HepG2 (cell line): ENCODE results near the gene DNAAF8. TPM values are rescaled to one million over a fixed set of nuclear protein-coding genes. Genes with fewer than 3 reads are reported as not detected.

Experiments used
- EED ChIP-seq: sonication (generic); formaldehyde crosslinking; IDR thresholded peaks from 2 replicates; pipeline ENCODE4 v1.5.0; 2020; ENCODE audit warnings: mild to moderate bottlenecking, missing genetic modification reagents
- FOXM1 ChIP-seq: sonication (generic); formaldehyde crosslinking; IDR thresholded peaks from 2 replicates; pipeline ENCODE4 v1.5.0; 2020; ENCODE audit warnings: missing genetic modification reagents
- MLLT10 ChIP-seq: sonication (generic); formaldehyde crosslinking; IDR thresholded peaks from 2 replicates; pipeline ENCODE4 v1.4.0; 2020; ENCODE audit warnings: missing genetic modification reagents
- MTF2 ChIP-seq: sonication (generic); formaldehyde crosslinking; IDR thresholded peaks from 2 replicates; pipeline ENCODE4 v1.5.0; 2020; ENCODE audit warnings: missing genetic modification reagents, borderline replicate concordance
- NR2C2 ChIP-seq: sonication (generic); formaldehyde crosslinking; IDR thresholded peaks from 2 replicates; pipeline ENCODE4 v1.4.0; 2020; ENCODE audit warnings: missing genetic modification reagents, mild to moderate bottlenecking, moderate library complexity, borderline replicate concordance
- SRSF4 ChIP-seq: fragments of 200-400 bp; formaldehyde crosslinking; IDR thresholded peaks from one replicate; pipeline ENCODE4 v1.6.1; 2018; ENCODE audit warnings: mild to moderate bottlenecking, low read depth, low read length, moderate library complexity; ENCODE audit not compliant: poor library complexity, severe bottlenecking
- ZFP36L2 ChIP-seq: sonication (generic); formaldehyde crosslinking; IDR thresholded peaks from 2 replicates; pipeline ENCODE4 v1.4.0; 2020; ENCODE audit warnings: missing genetic modification reagents
- ZNF101 ChIP-seq: sonication (generic); formaldehyde crosslinking; IDR thresholded peaks from 2 replicates; pipeline ENCODE4 v1.4.0; 2020; ENCODE audit warnings: mild to moderate bottlenecking, low read depth, missing genetic modification reagents, borderline replicate concordance
- ZNF160 ChIP-seq: sonication (generic); formaldehyde crosslinking; IDR thresholded peaks from 2 replicates; pipeline ENCODE4 v1.8.0; 2022; ENCODE audit warnings: mild to moderate bottlenecking, inconsistent platforms, missing genetic modification reagents
- ZNF205 ChIP-seq: IDR thresholded peaks from 2 replicates; pipeline ENCODE4 v1.6.1; 2018; ENCODE audit warnings: missing biosample characterization, missing genetic modification reagents
- polyA plus RNA-seq, 8 experiments: library from polyadenylated mRNA; depleted of rRNA in 3 of 8; stranded (reverse) in 7 of 8; unstranded in 1 of 8; fragments of >200 nt; fragmentation: Illumina TruSeq in 4 of 8; extraction: Trizol in 4 of 8; gene quantifications; 2 replicates each; pipeline versions ENCODE4 v1.2.1 to v1.2.3, GENCODE V29; 2011 to 2016; ENCODE audit warnings: low read depth in 4 of 8, missing spikeins in 1 of 8, mixed read lengths in 1 of 8; ENCODE audit not compliant: insufficient read depth in 1 of 8
- total RNA-seq, 5 experiments: library from RNA; depleted of rRNA; stranded (reverse); fragments of >200 nt; fragmentation: Illumina TruSeq; extraction: Trizol; gene quantifications; 2 replicates each; pipeline ENCODE4 v1.2.3, GENCODE V29; 2016; ENCODE audit warnings: low read depth in 1 of 5
- TF ChIP-seq, protein P1 (sequence below): sonication (generic); formaldehyde crosslinking; IDR thresholded peaks from 2 replicates; pipeline ENCODE4 v1.4.0; 2020; ENCODE audit warnings: low read depth, mild to moderate bottlenecking, missing genetic modification reagents
- TF ChIP-seq, protein P2 (sequence below): sonication (generic); formaldehyde crosslinking; IDR thresholded peaks from 2 replicates; pipeline ENCODE4 v1.4.0; 2020; ENCODE audit warnings: mild to moderate bottlenecking, missing genetic modification reagents, borderline replicate concordance
- TF ChIP-seq, protein P3 (sequence below): sonication (generic); formaldehyde crosslinking; IDR thresholded peaks from 2 replicates; pipeline ENCODE4 v1.4.0; 2020; ENCODE audit warnings: missing genetic modification reagents
- TF ChIP-seq, protein P4 (sequence below): IDR thresholded peaks from 2 replicates; pipeline ENCODE4 v1.6.1; 2012; ENCODE audit warnings: low read length, improper control_type of control experiment
- TF ChIP-seq, protein P5 (sequence below): sonication (generic); formaldehyde crosslinking; IDR thresholded peaks from 2 replicates; pipeline ENCODE4 v1.4.0; 2020; ENCODE audit warnings: mild to moderate bottlenecking, missing genetic modification reagents

The DNAAF8 gene
- total and polyA plus RNA-seq, 2 of the 13 experiments (the other 11 are each of a cell fraction or from before 2014, with no cell fraction given) = 0.44 TPM; not detected in 1

DNA sequence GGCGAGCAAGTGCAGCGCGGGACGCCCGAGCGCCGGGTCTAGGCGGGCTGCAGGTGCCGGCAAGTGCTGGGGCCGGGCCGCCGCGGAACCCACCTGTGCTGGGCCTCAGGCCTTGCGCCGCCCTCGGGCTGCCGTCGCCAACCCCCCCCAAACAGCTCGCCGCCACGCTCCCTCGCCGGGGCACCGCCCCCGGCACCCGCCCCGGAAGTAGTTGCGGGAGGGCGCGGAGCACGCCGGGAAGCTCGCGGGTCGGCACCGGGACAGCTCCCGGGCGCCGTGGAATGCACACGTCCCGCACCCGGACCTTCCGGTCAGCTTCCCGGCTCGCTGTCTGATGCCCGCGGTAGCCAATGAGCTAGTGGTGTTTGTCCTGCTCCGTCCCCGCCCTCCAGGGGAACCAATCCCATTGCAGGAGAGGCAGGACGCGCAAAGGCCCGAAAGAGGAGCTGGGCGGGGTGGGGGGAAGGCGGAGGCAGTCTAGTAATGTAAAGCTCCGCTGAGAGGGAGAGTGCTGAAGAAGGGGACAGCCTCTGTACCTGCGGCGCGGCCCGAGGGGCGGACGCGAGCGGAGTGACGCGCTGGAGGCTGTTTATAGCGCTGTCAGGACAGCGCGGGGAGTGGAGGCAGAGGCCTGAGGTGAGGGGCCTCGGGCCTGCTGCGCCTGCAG is at the start of gene DNAAF8, which contains the start of gene ANKS3 (continued):
- TF ChIP-seq, protein P1, sequence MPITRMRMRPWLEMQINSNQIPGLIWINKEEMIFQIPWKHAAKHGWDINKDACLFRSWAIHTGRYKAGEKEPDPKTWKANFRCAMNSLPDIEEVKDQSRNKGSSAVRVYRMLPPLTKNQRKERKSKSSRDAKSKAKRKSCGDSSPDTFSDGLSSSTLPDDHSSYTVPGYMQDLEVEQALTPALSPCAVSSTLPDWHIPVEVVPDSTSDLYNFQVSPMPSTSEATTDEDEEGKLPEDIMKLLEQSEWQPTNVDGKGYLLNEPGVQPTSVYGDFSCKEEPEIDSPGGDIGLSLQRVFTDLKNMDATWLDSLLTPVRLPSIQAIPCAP = no peak
- TF ChIP-seq ZNF205 (no peak), MTF2 (CRISPR knock-in tag) (no peak), ZNF160 (peak; percentile 64; the same call in 1 of the 2 replicates), FOXM1 (CRISPR knock-in tag) (no peak), MLLT10 (CRISPR knock-in tag) (no peak), ZFP36L2 (CRISPR knock-in tag) (no peak), NR2C2 (CRISPR knock-in tag) (peak; percentile 100), SRSF4 (no peak), EED (CRISPR knock-in tag) (no peak), ZNF101 (CRISPR knock-in tag) (no peak)
- TF ChIP-seq, protein P2, sequence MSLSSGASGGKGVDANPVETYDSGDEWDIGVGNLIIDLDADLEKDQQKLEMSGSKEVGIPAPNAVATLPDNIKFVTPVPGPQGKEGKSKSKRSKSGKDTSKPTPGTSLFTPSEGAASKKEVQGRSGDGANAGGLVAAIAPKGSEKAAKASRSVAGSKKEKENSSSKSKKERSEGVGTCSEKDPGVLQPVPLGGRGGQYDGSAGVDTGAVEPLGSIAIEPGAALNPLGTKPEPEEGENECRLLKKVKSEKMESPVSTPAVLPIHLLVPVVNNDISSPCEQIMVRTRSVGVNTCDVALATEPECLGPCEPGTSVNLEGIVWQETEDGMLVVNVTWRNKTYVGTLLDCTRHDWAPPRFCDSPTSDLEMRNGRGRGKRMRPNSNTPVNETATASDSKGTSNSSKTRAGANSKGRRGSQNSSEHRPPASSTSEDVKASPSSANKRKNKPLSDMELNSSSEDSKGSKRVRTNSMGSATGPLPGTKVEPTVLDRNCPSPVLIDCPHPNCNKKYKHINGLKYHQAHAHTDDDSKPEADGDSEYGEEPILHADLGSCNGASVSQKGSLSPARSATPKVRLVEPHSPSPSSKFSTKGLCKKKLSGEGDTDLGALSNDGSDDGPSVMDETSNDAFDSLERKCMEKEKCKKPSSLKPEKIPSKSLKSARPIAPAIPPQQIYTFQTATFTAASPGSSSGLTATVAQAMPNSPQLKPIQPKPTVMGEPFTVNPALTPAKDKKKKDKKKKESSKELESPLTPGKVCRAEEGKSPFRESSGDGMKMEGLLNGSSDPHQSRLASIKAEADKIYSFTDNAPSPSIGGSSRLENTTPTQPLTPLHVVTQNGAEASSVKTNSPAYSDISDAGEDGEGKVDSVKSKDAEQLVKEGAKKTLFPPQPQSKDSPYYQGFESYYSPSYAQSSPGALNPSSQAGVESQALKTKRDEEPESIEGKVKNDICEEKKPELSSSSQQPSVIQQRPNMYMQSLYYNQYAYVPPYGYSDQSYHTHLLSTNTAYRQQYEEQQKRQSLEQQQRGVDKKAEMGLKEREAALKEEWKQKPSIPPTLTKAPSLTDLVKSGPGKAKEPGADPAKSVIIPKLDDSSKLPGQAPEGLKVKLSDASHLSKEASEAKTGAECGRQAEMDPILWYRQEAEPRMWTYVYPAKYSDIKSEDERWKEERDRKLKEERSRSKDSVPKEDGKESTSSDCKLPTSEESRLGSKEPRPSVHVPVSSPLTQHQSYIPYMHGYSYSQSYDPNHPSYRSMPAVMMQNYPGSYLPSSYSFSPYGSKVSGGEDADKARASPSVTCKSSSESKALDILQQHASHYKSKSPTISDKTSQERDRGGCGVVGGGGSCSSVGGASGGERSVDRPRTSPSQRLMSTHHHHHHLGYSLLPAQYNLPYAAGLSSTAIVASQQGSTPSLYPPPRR (CRISPR knock-in tag) = peak; percentile 58
- TF ChIP-seq, protein P3, sequence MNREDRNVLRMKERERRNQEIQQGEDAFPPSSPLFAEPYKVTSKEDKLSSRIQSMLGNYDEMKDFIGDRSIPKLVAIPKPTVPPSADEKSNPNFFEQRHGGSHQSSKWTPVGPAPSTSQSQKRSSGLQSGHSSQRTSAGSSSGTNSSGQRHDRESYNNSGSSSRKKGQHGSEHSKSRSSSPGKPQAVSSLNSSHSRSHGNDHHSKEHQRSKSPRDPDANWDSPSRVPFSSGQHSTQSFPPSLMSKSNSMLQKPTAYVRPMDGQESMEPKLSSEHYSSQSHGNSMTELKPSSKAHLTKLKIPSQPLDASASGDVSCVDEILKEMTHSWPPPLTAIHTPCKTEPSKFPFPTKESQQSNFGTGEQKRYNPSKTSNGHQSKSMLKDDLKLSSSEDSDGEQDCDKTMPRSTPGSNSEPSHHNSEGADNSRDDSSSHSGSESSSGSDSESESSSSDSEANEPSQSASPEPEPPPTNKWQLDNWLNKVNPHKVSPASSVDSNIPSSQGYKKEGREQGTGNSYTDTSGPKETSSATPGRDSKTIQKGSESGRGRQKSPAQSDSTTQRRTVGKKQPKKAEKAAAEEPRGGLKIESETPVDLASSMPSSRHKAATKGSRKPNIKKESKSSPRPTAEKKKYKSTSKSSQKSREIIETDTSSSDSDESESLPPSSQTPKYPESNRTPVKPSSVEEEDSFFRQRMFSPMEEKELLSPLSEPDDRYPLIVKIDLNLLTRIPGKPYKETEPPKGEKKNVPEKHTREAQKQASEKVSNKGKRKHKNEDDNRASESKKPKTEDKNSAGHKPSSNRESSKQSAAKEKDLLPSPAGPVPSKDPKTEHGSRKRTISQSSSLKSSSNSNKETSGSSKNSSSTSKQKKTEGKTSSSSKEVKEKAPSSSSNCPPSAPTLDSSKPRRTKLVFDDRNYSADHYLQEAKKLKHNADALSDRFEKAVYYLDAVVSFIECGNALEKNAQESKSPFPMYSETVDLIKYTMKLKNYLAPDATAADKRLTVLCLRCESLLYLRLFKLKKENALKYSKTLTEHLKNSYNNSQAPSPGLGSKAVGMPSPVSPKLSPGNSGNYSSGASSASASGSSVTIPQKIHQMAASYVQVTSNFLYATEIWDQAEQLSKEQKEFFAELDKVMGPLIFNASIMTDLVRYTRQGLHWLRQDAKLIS = no peak
- TF ChIP-seq, protein P4, sequence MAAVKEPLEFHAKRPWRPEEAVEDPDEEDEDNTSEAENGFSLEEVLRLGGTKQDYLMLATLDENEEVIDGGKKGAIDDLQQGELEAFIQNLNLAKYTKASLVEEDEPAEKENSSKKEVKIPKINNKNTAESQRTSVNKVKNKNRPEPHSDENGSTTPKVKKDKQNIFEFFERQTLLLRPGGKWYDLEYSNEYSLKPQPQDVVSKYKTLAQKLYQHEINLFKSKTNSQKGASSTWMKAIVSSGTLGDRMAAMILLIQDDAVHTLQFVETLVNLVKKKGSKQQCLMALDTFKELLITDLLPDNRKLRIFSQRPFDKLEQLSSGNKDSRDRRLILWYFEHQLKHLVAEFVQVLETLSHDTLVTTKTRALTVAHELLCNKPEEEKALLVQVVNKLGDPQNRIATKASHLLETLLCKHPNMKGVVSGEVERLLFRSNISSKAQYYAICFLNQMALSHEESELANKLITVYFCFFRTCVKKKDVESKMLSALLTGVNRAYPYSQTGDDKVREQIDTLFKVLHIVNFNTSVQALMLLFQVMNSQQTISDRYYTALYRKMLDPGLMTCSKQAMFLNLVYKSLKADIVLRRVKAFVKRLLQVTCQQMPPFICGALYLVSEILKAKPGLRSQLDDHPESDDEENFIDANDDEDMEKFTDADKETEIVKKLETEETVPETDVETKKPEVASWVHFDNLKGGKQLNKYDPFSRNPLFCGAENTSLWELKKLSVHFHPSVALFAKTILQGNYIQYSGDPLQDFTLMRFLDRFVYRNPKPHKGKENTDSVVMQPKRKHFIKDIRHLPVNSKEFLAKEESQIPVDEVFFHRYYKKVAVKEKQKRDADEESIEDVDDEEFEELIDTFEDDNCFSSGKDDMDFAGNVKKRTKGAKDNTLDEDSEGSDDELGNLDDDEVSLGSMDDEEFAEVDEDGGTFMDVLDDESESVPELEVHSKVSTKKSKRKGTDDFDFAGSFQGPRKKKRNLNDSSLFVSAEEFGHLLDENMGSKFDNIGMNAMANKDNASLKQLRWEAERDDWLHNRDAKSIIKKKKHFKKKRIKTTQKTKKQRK = no peak
- TF ChIP-seq, protein P5, sequence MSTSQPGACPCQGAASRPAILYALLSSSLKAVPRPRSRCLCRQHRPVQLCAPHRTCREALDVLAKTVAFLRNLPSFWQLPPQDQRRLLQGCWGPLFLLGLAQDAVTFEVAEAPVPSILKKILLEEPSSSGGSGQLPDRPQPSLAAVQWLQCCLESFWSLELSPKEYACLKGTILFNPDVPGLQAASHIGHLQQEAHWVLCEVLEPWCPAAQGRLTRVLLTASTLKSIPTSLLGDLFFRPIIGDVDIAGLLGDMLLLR (CRISPR knock-in tag) = peak; percentile 96
